Neutrophil (primary cell): ENCODE results near the gene SMIM1.
"Not testable (repeated sequence)": the region's sequence is repeated elsewhere in the genome, so short reads cannot be mapped to it uniquely, and the experiment has no call there.

Experiments
- H3K27ac ChIP-seq: fragments of 200-600 bp; sonication (generic); 2 replicates; pipeline ENCODE4 v1.5.1; 2016; ENCODE audit warnings: mild to moderate bottlenecking, moderate library complexity
- H3K27me3 ChIP-seq: fragments of 200-600 bp; sonication (generic); 2 replicates; pipeline ENCODE4 v1.6.0; 2016; ENCODE audit warnings: mild to moderate bottlenecking
- H3K36me3 ChIP-seq: fragments of 200-600 bp; sonication (generic); 2 replicates; pipeline ENCODE4 v1.5.1; 2017
- H3K4me1 ChIP-seq, 2 experiments: fragments of 200-600 bp in 1 of 2; sonication (generic) in 1 of 2; 1 replicate in 1 of 2; 2 replicates in 1 of 2; pipeline versions ENCODE4 v1.5.1 to v1.6.1; 2013 to 2016; ENCODE audit warnings: low read depth in 1 of 2, low read length in 1 of 2, mild to moderate bottlenecking in 1 of 2, moderate library complexity in 1 of 2; ENCODE audit not compliant: control insufficient read depth in 1 of 2, insufficient read depth in 1 of 2
- H3K4me3 ChIP-seq, 2 experiments: fragments of 200-600 bp in 1 of 2; sonication (generic) in 1 of 2; 1 replicate in 1 of 2; 2 replicates in 1 of 2; pipeline ENCODE4 v1.5.1; 2013 to 2016; ENCODE audit warnings: low read depth in 1 of 2, low read length in 1 of 2, mild to moderate bottlenecking in 1 of 2, moderate library complexity in 1 of 2
- H3K9me3 ChIP-seq: fragments of 200-600 bp; sonication (generic); 2 replicates; pipeline ENCODE4 v1.5.1; 2016
- TF ChIP-seq, protein P1 (sequence below): fragments of 200-600 bp; sonication (generic); IDR thresholded peaks from 2 replicates; pipeline ENCODE4 v1.5.1; 2016; ENCODE audit warnings: antibody characterized with exemption

Gene SMIM1

DNA sequence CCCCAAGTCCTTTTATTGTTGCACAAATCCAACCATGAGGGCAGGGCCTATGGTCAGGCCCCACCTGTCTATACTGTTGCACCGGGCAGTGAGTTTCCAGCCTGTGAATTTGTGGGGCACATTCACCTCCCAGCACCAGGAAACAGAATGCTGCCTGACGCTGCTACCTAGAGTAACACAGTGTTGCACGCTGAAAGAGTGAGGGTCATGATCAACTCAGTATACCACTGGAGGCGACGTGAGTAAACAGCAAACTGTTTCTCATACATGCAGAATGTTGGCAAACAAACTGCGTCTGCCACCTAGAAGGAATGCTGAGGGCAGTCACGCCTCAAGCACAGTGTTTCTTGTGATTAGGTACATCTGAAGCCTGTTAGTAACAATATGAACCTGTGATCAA, 37.1 kb downstream of the SMIM1 start:
- Histone ChIP-seq H3K27ac (no peak overlapping the region), H3K36me3 (peaks cover 12% of the 10 kb centered on the region), H3K4me1 (no peaks in the 10 kb centered on the region), H3K4me3 (no peak overlapping the region), H3K9me3 (no peaks in the 10 kb centered on the region), H3K27me3 (peaks cover 8% of the 10 kb centered on the region)
- TF ChIP-seq, protein P1, sequence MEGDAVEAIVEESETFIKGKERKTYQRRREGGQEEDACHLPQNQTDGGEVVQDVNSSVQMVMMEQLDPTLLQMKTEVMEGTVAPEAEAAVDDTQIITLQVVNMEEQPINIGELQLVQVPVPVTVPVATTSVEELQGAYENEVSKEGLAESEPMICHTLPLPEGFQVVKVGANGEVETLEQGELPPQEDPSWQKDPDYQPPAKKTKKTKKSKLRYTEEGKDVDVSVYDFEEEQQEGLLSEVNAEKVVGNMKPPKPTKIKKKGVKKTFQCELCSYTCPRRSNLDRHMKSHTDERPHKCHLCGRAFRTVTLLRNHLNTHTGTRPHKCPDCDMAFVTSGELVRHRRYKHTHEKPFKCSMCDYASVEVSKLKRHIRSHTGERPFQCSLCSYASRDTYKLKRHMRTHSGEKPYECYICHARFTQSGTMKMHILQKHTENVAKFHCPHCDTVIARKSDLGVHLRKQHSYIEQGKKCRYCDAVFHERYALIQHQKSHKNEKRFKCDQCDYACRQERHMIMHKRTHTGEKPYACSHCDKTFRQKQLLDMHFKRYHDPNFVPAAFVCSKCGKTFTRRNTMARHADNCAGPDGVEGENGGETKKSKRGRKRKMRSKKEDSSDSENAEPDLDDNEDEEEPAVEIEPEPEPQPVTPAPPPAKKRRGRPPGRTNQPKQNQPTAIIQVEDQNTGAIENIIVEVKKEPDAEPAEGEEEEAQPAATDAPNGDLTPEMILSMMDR: no peak

DNA sequence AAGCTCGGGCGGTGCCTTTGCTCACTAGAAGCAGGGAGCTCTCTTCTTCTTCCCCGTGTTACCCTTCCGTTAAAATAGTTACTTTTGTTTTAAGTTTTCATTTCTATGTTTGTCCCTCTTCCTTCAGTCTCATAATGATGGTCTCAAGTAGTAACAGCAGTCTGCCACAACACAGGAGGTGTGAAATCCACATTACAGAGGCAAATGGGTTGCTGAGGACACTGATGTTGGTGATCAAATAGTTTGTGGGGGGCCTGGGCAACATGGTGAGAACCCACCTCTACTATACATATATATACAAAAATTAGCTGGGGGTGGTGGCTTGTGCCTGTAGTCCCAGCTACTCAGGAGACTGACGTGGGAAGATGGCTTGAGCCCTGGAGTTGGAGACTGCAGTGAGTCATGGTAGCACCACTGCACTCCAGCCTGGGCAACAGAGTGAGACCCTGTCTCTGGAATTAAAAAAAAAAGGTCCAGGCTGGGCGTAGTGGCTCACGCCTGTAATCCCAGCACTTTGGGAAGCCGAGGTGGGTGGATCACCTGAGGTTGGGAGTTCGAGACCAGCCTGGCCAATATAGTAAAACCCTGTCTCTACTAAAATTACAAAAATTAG, 37.7 kb downstream of the SMIM1 start:
- not testable (repeated sequence) for H3K27me3 ChIP-seq, H3K9me3 ChIP-seq, H3K4me3 ChIP-seq, H3K27ac ChIP-seq, H3K4me1 ChIP-seq
- peaks cover 18% of the 10 kb centered on the region for H3K36me3 ChIP-seq

DNA sequence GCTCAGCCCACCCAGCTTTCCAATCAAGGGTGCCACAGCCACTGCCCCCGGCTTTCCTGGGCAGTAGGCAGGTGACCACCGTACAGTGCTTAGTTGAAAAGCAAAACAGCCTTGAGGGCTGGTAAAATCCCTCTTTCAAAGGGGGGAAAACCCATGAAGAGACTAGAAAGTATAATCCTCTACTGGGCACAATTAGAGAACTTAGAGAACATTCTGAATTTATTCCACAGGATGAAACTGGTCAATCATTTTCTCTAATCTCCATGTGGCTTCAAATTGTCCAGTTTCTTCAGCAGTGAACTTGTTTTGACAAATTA, 39.0 kb downstream of the SMIM1 start:
- no peaks in the 10 kb centered on the region for H3K9me3 ChIP-seq
- H3K36me3 ChIP-seq: peaks cover 31% of the 10 kb centered on the region
- no peak overlapping the region for H3K27ac ChIP-seq
- no peaks in the 10 kb centered on the region for H3K27me3 ChIP-seq
- H3K4me3 ChIP-seq: no peak overlapping the region
- TF ChIP-seq, protein P1: no peak
- no peaks in the 10 kb centered on the region for H3K4me1 ChIP-seq

DNA sequence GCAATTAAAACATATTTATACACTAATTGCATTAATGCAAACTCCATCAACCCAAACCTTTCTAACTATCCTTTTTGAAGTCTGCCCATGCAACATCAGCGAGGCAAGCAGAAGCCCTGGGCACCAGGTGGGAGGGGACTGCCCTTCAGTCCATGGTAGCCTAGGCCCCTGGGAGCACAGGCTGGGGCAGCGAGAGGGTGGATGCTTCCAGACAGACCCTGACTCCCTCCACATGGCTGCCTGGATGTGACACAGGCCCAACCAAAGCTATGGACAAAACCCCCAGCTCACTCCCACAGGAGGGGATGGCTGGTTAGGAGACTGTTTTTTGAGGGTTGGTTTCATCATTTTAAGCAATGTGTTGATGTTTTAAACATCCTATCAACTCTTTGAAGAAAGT, 41.5 kb downstream of the SMIM1 start:
- H3K4me1 ChIP-seq: no peaks in the 10 kb centered on the region
- no peaks in the 10 kb centered on the region for H3K27me3 ChIP-seq
- H3K4me3 ChIP-seq: no peak overlapping the region
- TF ChIP-seq, protein P1: no peak
- H3K36me3 ChIP-seq: peaks cover 40% of the 10 kb centered on the region
- H3K27ac ChIP-seq: no peak overlapping the region
- H3K9me3 ChIP-seq: no peaks in the 10 kb centered on the region

DNA sequence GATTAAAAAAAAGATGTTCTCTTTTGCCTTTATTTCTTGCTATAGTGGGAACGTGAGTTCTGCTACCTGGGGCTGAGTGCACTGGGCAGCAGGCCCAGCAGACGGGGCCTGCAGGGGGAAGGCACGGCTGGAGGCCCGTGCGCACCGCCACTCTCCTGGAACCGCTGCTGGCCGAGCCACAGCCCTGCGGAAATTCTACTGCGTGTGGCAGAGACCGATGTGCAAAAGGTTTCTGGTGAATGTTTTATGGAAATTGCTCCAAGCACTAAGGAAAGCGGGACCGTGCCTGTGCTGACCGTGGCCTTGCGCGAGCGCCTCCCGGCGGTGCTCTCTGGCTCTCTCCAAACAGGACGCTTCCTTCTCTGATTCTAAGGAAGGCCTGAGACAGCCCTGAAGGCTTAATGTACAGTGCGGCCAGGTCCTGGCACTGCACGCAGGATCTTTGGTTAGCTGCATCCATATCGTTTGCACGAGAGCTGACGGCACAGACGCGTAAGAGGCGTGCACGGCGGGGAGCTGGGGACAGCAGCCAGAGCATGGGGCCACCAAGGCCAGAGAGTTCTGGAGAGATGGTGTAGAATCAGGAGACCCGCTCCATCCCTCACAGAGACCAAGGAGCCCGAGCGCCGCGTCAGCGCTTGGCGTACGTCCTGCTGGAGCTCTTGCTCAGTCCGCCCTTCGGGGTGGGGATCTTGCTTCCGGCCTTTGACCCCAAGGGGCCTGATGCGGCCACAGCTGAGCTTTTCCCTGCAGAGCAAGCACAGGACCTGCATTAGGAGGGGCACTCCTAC, 42.4 kb downstream of the SMIM1 start:
- TF ChIP-seq, protein P1: no peak
- Histone ChIP-seq H3K4me1 (no peaks in the 10 kb centered on the region), H3K36me3 (peaks cover 49% of the 10 kb centered on the region), H3K27me3 (no peaks in the 10 kb centered on the region), H3K9me3 (no peaks in the 10 kb centered on the region), H3K4me3 (no peak overlapping the region), H3K27ac (no peak overlapping the region)

DNA sequence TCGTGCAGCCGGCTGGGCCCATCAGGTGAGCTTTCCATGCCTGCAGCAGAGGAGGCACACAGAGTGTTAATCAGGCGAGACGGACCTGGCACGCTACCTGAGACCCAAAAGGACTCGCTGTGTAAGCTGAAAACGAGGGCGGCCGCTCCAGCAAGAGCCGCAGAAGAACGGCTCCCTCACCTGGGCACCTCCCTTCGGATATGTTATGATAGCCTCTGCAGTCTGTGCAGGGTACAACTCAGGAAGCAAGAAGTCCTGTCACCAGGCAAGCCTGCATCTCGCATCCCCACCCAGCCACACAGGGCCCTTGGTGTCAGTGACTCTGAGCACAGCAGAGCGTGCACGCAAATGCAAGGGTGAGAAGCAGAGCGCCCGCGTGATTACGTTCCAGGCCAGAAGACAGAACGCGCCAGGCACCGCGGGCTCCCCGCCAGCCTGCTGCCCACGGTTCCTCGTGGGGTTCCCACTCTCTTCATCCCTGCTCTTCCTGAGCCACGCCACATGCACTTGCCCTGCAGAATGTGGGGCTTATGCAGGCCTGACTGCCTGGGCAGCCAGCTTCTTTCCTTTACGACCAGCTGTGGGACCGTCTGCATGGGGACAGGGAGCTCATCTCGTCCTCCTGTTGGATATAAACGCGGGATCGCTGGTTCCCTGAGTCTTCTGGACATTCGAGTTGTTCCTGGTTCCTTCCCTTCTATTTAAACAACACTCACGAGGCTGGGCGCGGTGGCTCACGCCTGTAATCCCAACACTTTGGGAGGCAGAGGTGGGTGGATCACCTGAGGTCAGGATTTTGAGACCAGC, 44.0 kb downstream of the SMIM1 start:
- H3K27me3 ChIP-seq: no peaks in the 10 kb centered on the region
- TF ChIP-seq, protein P1: no peak
- H3K36me3 ChIP-seq: peaks cover 64% of the 10 kb centered on the region
- H3K9me3 ChIP-seq: no peaks in the 10 kb centered on the region
- no peak overlapping the region for H3K27ac ChIP-seq
- H3K4me3 ChIP-seq: no peak overlapping the region
- no peaks in the 10 kb centered on the region for H3K4me1 ChIP-seq
